LNCAP (cell line): ENCODE data around the gene SPRED1.

Experiments
- CTCF ChIP-seq: fragments of 450-650 bp; IDR thresholded peaks from 2 replicates; pipeline ENCODE4 v1.5.1; 2017; ENCODE audit warnings: mild to moderate bottlenecking

The SPRED1 gene

GRCh38 chr15:38271144-38271543 lies 18.5 kb downstream of the SPRED1 start:
- no peak for TF ChIP-seq CTCF

GRCh38 chr15:38271895-38272294 lies 19.3 kb downstream of the SPRED1 start:
- no peak for TF ChIP-seq CTCF

- no peak for TF ChIP-seq CTCF
These were observed 21.5 kb downstream of the SPRED1 start for GRCh38 chr15:38274135-38274534.

- TF ChIP-seq CTCF = no peak
These were observed 23.3 kb downstream of the SPRED1 start for GRCh38 chr15:38275959-38276358.

GRCh38 chr15:38281031-38281430 lies 28.4 kb downstream of the SPRED1 start:
- no peak for TF ChIP-seq CTCF

GRCh38 chr15:38283010-38283409 lies 30.4 kb downstream of the SPRED1 start:
- TF ChIP-seq CTCF = no peak

- TF ChIP-seq CTCF = no peak
These were observed 32.8 kb downstream of the SPRED1 start for GRCh38 chr15:38285456-38285855.

GRCh38 chr15:38294126-38294525 lies 41.5 kb downstream of the SPRED1 start:
- TF ChIP-seq CTCF = no peak
